ENCODE results near the gene DOCK8.
"Not testable (repeated sequence)": the region's sequence is repeated elsewhere in the genome, so short reads cannot be mapped to it uniquely, and the experiment has no call there.

DOCK8 gene

DNA sequence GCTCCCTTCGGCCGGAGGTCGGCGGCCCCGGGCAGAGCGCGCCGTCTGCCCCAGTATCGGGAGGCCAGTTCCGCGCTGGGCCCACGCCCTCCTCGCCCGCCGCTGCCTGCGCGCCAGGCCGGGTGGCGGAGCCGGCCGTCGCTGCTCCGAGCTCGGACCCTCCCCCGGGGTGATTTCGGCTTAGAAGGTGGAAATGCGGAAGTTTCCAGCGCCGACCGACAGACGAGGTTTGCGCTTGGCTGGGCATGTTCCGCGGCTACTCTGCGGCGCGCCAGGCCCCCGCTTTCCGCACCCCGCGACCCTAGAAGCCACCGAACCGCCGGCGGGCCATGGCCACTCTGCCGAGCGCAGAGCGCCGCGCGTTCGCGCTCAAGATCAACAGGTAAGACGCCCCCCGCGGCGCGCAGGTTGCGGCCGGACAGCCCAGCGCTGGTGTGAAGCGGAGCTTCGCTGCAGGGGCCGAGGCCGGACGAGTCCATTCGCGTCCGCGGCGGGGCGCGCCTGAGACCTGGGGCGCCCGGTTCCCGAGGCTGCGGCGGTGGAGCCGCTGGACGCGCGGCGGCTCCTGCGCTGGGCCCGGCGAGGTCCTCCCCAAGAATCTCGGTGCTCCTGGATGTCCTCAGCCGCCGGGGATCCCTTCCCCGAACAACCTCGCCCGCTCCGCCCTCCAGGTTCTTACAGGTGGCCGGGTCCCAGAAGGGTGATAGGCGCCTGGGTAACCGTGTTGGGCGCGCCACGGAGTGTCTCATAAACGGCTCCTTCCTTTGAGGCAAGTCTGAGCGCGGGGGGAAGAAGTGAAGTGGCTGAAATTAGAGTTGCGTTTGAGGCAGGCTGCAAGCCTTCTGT is at the start of gene DOCK8:
DOCK8 (plus strand) TSS at position 218 of the 846 bp plus-strand sequence; CDS start at position 330, 112 bp downstream.
- DNase-seq: no peak

- not testable (repeated sequence) for DNase-seq
These were observed 44.9 kb upstream of the DOCK8 start for GRCh38 chr9:169757-170156.

DNA sequence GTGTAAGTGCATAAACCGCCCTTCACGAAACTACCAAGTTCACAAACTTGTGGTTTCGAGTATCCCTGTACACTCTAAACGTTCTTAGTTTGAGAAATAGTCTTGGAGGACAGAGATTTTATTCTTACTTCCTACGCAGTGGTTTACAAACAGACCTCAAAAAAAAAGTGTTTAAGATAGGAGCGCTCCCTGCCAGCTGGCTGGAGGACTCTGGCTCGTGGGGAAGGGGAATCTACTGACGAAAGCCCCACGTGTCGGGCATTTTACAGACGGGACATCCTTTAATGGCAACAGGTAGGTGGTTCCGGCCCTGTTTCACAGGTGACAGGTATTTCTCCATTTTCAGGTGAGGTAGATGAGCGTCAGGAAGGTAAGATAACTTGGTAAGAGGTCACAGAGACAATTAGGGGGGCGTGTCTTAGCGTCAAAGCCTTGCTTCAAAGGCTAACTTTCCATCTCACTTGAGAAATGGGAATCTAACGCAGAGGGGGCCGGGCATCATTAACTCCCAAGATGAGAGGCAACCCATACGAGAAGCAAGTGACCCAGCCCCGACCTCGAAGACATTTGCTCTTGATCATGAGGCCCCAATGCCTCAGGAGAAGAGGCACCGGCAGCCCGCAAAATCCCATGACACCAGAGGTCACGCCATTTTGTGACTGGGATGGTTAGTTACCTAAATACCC is 36.4 kb upstream of the DOCK8 start:
- DNase-seq: not testable (repeated sequence)

- peak; percentile 1 for DNase-seq
These were observed 35.7 kb upstream of the DOCK8 start, which contains the start of gene ZNG1A for GRCh38 chr9:178970-179383. TSS of gene ZNG1A (minus strand) at chr9:179056. CDS start at chr9:178969, 87 bp downstream.

GRCh38 chr9:199601-200000 is 15.1 kb upstream of the DOCK8 start:
- DNase-seq: not testable (repeated sequence)

GRCh38 chr9:206481-206880 is 8.2 kb upstream of the DOCK8 start:
- DNase-seq: no peak

DNA sequence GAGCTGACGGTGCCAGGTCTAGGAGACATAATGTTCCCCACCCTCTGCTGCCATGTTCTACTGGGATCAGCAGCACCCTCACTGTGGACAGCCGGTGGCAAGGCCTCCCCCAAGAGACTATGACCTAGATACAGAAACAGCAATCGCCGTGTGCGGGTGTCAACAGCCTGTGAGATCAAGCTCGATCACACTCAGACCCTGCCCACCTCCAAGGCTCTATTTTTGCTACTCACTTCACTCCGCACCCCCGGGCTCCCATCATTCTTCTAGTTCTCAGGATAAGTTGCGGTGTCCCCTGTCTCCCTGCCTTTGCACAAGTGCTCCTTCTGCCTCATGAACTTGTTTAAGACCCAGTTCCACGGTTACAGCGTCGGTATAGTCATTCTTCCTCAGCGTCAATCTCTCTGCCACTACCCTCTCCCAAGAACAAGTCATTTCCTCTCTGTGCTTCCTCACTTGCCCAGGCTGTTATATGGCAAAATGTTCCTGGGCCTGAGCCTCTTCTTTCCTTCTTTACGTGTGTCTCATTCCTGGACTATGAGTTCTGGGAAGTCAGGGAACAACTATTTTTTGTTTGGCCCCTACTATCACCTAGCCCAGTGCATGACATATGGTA is 5.4 kb upstream of the DOCK8 start:
- DNase-seq: no peak

GRCh38 chr9:211036-211435 is 3.6 kb upstream of the DOCK8 start:
- no peak for DNase-seq

- DNase-seq: no peak
These were observed 3.1 kb upstream of the DOCK8 start for GRCh38 chr9:211557-211956.

DNA sequence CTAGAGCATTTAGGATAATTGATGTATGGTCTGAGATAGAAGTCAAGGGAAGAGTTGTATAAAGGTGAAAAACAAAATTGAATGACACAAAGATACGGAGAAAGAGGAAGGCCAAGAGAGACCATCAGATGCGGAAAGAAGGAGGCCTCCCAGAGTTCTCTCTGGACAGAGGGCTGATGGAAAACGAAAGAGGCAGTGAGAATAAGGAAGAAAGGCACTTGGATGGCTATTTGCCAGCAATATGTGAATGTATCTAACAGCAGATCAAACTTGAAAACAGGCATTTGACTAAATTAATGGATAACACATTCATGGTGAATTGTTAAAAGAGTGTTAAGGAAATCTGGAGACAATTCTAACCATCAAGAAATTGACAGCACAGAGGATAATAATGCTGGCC is 2.4 kb upstream of the DOCK8 start:
- no peak for DNase-seq

DNA sequence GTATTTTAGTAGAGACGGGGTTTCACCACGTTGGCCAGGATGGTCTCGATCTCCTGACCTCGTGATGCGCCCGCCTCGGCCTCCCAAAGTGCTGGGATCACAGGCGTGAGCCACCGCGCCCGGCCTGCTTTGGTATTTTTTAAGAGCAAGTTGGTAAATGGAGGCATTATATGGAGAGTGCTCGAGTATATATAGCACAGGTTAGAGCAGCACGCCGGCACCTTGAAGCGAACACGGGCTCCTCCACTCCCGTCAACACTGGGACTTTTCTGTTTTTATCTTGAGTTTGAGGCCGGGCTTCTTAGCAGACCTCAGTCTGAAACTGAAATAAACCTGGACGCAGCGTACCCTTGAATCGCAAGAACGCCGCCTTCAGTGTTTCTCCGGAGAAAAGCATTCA is 764 bp upstream of the DOCK8 start:
- not testable (repeated sequence) for DNase-seq

DNA sequence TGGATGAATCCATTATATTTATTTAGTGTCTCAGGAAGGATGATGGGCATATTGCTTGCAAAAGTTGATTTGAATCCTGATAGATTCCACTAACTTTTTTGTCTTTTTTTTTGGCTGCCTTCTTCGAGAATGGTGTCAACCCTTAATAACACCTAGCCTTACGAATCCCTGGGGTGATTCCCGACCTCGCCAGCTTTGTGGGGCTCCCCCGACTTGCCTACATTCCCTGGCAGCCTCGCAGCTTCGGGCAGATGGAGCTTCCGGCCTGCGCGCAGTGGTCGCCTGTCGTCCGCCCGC is 366 bp upstream of the DOCK8 start:
- no peak for DNase-seq

DNA sequence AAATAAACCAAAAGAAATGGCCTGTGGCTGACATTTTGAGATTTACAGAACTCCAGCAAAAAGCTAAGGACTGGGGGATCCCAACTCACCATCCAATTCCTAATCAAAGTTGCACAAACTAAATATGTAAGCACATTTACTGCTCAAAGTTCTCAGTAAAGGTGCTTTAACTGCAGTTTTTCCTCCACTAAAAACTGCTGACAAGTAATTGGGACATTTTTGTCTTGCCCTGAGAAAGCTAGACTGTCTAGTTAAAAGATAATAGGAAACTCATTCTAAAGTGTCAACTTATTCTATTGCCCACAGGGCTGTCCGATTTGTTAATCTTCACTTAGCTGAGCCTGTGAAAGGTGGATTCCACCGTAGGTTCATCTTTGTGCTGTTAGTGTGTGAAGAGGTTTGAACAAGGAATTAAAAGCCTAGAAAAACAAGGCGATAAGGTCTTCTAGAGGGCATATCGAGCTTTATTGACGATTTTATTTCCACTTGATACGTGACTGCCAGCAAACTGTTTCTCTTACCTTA is 1.0 kb downstream of the DOCK8 start:
- no peak for DNase-seq

- no peak for DNase-seq
These were observed 2.2 kb downstream of the DOCK8 start for GRCh38 chr9:216866-217265.

DNA sequence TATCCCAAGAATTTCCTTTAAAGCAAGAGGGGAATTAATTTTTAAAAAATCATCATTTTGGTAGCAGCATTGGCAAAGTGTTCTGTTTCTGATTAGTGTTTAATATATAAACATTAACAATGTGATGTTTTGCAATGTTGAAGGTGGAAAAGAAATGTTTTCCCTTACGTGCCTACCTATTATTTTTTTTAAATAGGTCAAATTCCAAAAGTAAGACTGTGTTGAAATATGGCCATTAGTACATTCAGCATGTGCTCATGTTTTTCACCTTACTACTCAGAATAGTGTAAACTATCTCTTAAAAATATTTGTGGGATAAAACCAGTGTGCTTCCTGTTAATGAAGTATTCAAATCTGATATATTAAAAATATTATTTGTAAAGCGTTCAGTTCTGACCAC is 3.3 kb downstream of the DOCK8 start:
- no peak for DNase-seq

DNA sequence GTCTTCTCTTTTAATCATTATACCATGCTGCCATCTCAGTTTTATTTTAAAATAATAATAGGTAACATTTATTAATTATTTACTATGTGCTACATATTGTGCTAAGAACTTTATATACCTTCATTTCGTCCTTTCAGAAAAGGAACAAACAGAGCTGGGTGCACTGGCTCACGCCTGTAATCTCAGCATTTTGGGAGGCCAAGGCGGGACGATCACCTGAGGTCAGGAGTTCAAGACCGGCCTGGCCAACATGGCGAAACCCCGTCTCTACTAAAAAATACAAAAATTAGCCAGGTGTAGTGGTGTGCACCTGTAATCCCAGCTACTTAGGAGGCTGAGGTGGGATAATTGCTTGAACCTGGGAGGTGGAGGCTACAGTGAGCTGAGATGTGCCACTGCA is 4.4 kb downstream of the DOCK8 start:
- DNase-seq: not testable (repeated sequence)

DNA sequence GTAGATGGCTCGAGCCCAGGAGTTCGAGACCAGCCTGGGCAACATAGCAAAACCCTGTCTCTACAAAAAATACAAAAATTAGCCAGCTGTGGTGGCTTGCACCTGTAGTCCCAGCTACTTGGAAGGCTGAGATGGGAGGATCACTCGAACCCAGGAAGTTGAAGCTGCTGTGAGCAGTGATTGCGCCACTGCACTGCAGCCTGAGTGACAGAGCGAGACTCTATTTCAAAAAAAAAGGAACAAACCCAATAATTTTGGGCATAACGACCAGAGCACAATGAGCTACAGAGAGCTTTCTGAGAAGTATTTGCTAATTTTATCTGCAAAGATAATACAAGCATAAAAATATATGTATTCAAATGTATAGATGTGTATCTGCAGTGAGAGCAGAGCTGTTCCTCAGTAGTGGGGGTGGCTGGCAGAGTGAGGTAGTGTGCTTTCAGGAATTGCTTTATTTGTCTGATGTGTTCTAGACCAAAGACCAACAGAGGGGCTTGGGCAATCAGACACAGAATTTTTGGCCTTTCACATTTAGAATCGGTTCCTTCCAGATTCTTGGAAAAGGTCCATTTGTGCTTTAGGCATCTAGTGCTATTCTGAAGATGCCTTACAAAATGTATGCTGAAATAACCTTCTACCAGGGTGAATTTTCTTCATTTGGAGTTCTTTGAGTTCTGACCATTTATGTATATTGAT is 5.2 kb downstream of the DOCK8 start:
- no peak for DNase-seq

GRCh38 chr9:221989-222776 is 7.5 kb downstream of the DOCK8 start:
- no peak for DNase-seq

GRCh38 chr9:223152-223551 is 8.5 kb downstream of the DOCK8 start:
- no peak for DNase-seq

DNA sequence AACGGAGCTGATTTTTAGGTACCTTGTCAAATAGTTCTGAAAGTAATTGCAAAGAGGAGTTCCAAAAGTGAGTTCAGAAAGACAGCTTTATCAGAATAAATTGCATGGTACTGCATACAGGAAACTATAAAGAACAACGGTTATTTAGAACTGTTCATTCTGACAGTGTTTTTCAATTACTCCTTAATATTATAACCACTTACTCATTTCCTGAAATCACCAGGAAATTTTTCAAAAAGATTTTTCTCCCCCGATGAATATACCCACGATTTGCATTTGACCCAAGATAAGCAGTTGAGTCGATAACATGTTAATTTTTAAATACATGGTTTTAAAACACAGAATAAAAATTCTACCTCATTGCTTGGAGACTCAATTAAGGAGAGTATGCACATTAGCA is 9.4 kb downstream of the DOCK8 start:
- no peak for DNase-seq

GRCh38 chr9:224582-225520 is 10.2 kb downstream of the DOCK8 start:
- DNase-seq: no peak

All from NCI-H187 treated with DMSO at 0.1 percent for 48 hours (cell line).